GM19238 (cell line): ENCODE data around the gene MS4A4E.
"Not testable (repeated sequence)": the region's sequence is repeated elsewhere in the genome, so short reads cannot be mapped to it uniquely, and the experiment has no call there.

Experiments used
- DNase-seq: peaks from one replicate; pipeline ENCODE4 v3.0.0; 2011; ENCODE audit warnings: low spot score; ENCODE audit not compliant: insufficient read length

MS4A4E gene

GRCh38 chr11:60221692-60222091, 21.2 kb downstream of the MS4A4E start:
- no peak for DNase-seq

- DNase-seq = no peak
These were observed 21.8 kb downstream of the MS4A4E start for GRCh38 chr11:60221181-60221580.

GRCh38 chr11:60214386-60214785, 28.6 kb downstream of the MS4A4E start:
- no peak for DNase-seq

- DNase-seq = no peak
These were observed 31.7 kb downstream of the MS4A4E start for GRCh38 chr11:60211206-60211605.

GRCh38 chr11:60209977-60210376, 33.0 kb downstream of the MS4A4E start:
- no peak for DNase-seq

GRCh38 chr11:60208951-60209350, 34.0 kb downstream of the MS4A4E start:
- DNase-seq = no peak

- DNase-seq = no peak
These were observed 34.6 kb downstream of the MS4A4E start for GRCh38 chr11:60208146-60208895.

- no peak for DNase-seq
These were observed 36.3 kb downstream of the MS4A4E start for GRCh38 chr11:60206616-60207015.

- DNase-seq = no peak
These were observed 38.0 kb downstream of the MS4A4E start for GRCh38 chr11:60204922-60205321.

GRCh38 chr11:60201334-60201733, 41.6 kb downstream of the MS4A4E start:
- not testable (repeated sequence) for DNase-seq

GRCh38 chr11:60197442-60197841, 45.5 kb downstream of the MS4A4E start:
- no peak for DNase-seq

GRCh38 chr11:60195923-60196368, 47.0 kb downstream of the MS4A4E start:
- no peak for DNase-seq

GRCh38 chr11:60194511-60194910, 48.4 kb downstream of the MS4A4E start:
- no peak for DNase-seq

- DNase-seq = peak; percentile 23
These were observed 49.1 kb downstream of the MS4A4E start for GRCh38 chr11:60193687-60194433.

GRCh38 chr11:60192564-60192963, 50.4 kb downstream of the MS4A4E start:
- not testable (repeated sequence) for DNase-seq

- DNase-seq = not testable (repeated sequence)
These were observed 54.5 kb downstream of the MS4A4E start for GRCh38 chr11:60188481-60188880.

GRCh38 chr11:60186128-60186527, 56.8 kb downstream of the MS4A4E start:
- not testable (repeated sequence) for DNase-seq

- not testable (repeated sequence) for DNase-seq
These were observed 57.5 kb downstream of the MS4A4E start for GRCh38 chr11:60185512-60185827.

GRCh38 chr11:60184824-60185511, 58.0 kb downstream of the MS4A4E start:
- DNase-seq = no peak

- DNase-seq = no peak
These were observed 59.2 kb downstream of the MS4A4E start for GRCh38 chr11:60183591-60184205.

GRCh38 chr11:60182541-60183330, 60.2 kb downstream of the MS4A4E start, which contains the start of gene MS4A6A:
MS4A6A (minus strand) TSS chr11:60183083; CDS start chr11:60181727, 1,356 bp downstream.
- DNase-seq = no peak
